HFF-Myc (cell line): ENCODE results near the gene GLT6D1.

Experiments
- DNase-seq: peaks from one replicate; pipeline ENCODE4 v3.0.0-alpha.2; 2011; ENCODE audit warnings: low read depth; ENCODE audit errors: extremely low read depth
- H3K4me3 ChIP-seq: replicated peaks from 2 replicates; pipeline ENCODE4 v1.5.1; 2011; ENCODE audit warnings: low read depth, mild to moderate bottlenecking, control low read depth, low read length
- CTCF ChIP-seq: IDR thresholded peaks from 2 replicates; pipeline ENCODE4 v1.5.1; 2012; ENCODE audit warnings: mild to moderate bottlenecking, low read depth, low read length, control low read depth; ENCODE audit errors: missing control alignments

The GLT6D1 gene

GRCh38 chr9:135616619-135617537 is 22.5 kb downstream of the GLT6D1 start:
- no peak overlapping the region for H3K4me3 ChIP-seq
- DNase-seq = no peak
- no peak for TF ChIP-seq CTCF

GRCh38 chr9:135615666-135616618 is 23.4 kb downstream of the GLT6D1 start:
- DNase-seq = no peak
- no peak overlapping the region for H3K4me3 ChIP-seq
- TF ChIP-seq CTCF = peak; percentile 17

DNA sequence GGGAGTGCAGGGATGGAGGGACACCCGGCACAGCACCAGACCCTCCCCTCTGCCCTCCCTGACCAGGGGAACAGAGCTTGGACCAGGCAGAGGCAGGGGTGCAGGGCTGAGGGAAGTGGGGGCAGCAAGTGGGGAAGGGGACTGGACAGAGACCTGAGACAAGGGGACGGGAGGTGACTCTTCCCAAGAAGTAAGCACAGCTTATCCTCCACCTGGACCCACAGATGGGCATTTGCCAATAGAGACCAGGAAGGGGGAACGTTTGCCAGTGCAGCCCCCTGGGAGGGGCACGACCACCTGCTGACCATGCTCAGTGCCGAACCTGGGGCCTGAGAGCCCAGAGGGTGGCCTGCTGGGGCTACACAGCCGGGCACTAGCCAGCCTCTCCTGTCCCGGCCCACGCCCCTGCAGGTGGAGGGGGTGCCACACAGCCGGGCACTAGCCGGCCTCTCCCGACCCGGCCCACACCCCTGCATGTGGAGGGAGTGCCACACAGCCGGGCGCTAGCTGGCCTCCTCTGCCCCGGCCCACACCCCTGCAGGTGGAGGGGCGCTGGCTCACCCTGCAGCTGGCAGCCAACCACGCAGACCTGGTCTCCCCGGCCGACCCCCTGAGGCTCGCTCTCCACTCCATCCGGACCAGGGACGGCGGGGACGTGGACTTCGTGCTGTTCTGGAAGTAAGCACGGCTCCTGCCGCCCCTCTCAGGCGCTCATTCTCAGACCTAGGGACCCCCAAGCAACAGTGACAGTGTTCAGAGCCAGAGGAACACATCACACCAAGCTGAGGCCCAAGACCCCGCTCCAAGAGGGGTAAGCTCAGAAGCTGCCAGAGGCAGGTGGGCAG is 24.3 kb downstream of the GLT6D1 start:
- no peak for TF ChIP-seq CTCF
- DNase-seq = no peak
- H3K4me3 ChIP-seq = no peak overlapping the region

DNA sequence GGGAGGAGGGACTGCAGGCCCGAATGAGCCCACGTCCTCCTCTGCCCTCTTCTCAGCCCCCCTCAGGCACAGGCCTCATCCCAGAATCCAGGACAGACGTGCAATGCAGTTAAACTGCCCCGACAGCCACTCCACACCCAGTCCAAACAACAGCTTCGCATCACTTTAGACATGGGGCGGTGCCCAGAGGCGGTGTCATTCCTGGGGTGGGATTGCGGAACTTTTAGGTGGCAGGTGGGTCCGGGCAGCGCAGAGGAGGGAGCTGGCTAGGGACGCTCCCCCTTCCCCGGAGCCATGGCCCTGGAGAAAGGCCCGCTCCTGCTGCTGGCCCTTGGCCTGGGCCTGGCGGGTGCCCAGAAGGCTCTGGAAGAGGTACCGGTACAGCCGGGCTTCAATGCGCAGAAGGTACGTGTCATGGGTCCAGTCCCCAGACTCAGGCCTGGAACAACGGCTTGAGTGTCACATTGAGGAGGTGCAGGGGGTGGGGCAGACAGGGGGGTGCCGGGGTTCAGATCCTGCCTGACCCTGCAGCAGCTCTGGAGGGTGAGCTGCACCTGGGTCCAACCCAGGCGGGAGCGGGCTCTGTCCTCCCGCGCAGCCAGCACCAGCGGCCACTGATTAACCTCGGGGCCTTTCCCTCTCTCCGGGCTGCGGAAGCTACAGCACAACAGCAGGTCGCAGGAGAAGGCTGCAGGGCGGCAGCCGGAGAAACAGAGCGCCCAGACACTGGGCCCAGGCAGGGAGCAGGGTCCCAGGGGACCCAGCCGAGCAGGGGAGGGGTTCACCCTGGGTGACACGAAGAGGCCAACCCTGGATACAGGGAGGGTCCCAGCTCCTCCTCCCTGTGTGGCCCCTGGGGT is 25.2 kb downstream of the GLT6D1 start:
- TF ChIP-seq CTCF = no peak
- no peak overlapping the region for H3K4me3 ChIP-seq
- no peak for DNase-seq

DNA sequence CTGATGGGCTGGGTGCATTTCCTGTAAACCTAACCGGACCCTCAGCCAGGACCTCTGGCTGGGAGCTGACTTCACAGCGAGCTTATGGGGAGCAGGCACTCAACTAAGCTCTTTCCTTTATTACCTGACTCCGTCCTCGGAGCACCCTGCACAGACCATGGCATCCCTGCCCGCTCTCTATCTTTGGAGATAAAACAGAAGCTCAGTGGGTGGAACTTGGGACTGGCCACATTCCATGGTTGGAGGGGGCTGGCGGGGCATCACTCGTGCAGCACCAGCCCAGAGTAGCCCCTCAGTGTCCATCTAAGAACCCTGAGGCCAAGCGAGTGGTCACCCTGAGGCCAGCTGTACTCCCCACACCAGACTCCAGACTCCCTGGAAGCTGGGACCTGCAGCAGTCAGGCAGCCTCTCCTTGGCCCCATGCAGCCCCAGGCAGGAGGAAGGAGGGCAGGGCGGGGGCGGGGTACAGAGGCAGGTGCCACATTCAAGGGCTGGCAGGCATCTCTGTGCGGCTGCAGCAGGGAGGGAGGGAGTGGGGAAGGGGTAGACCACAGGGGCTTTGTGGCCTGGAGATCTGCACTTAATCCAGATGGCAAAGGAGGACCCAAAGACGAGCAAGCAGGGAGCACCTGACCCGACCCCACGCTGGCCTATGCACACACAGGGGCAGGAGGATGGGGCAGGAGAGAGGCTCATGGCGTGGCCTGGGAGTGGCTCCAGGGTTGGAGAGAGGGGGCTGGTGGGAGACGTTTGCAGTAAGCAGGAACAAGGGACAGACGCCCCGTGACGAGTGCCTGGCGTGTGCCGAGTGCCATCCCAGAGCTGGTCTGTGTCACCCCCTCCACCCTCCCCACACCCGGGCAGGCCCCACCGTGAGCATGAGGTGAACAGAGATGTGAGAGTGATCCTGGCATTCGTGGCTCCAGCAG is 26.1 kb downstream of the GLT6D1 start:
- no peak overlapping the region for H3K4me3 ChIP-seq
- no peak for DNase-seq
- TF ChIP-seq CTCF = no peak
